IMR-90 (cell line): ENCODE measurements around the gene H2BK1. TPM values are rescaled to one million over a fixed set of nuclear protein-coding genes. Genes with fewer than 3 reads are reported as not detected.

ENCODE experiments used
- ATAC-seq: fragments of 200-7000 bp; cut with Tn5 transposase; 2 replicates; pipeline ENCODE4 v1.9.1; 2020; ENCODE audit warnings: low read depth, mild to moderate bottlenecking, moderate library complexity
- BruUV-seq: library from RNA; stranded (reverse); fragments of 400-500 nt; replicated peaks from 2 replicates; lab custom pipeline; 2021; lab: Mats Ljungman, UMichigan
- CTCF ChIA-PET: fragments of 300-600 bp; formaldehyde crosslinking; extraction: SDS; loops from one replicate; lab custom pipeline; 2021; ENCODE audit warnings: antibody characterized with exemption; lab: Yijun Ruan, JAX
- POLR2A ChIA-PET: fragments of 300-600 bp; sonication (Branson Sonifier 250); formaldehyde crosslinking; loops from one replicate; lab custom pipeline; 2022; ENCODE audit warnings: antibody characterized with exemption; ENCODE audit not compliant: unreplicated experiment; lab: Charles Lee
- DNase-seq: peaks from one replicate; pipeline ENCODE4 v3.0.0; 2013
- H2AFZ ChIP-seq: replicated peaks from 2 replicates; pipeline ENCODE3; 2013; ENCODE audit warnings: low read length, mild to moderate bottlenecking; ENCODE audit not compliant: poor library complexity
- H2AK5ac ChIP-seq: 2 replicates; pipeline ENCODE4 v1.6.1; 2013; ENCODE audit warnings: low read depth, low read length, inconsistent platforms
- H2AK9ac ChIP-seq: replicated peaks from 2 replicates; pipeline ENCODE3; 2013; ENCODE audit warnings: mild to moderate bottlenecking, low read depth, low read length, moderate library complexity; ENCODE audit not compliant: poor library complexity
- H2BK120ac ChIP-seq: 2 replicates; pipeline ENCODE4 v1.6.1; 2013; ENCODE audit warnings: low read depth, low read length, inconsistent platforms
- H2BK15ac ChIP-seq: 3 replicates; pipeline ENCODE4 v1.6.1; 2013; ENCODE audit warnings: low read depth, low read length, inconsistent platforms
- H2BK20ac ChIP-seq: 2 replicates; pipeline ENCODE4 v1.6.1; 2013; ENCODE audit warnings: low read depth, mild to moderate bottlenecking, inconsistent platforms, low read length, moderate library complexity
- H2BK5ac ChIP-seq: 2 replicates; pipeline ENCODE4 v1.6.1; 2013; ENCODE audit warnings: mild to moderate bottlenecking, low read depth, low read length, inconsistent platforms; ENCODE audit not compliant: poor library complexity, severe bottlenecking
- H3K14ac ChIP-seq: replicated peaks from 2 replicates; pipeline ENCODE4 v1.6.1; 2013; ENCODE audit warnings: low read depth, low read length, inconsistent platforms
- H3K18ac ChIP-seq: 2 replicates; pipeline ENCODE4 v1.6.1; 2013; ENCODE audit warnings: low read depth, low read length, control low read depth
- H3K23ac ChIP-seq: 2 replicates; pipeline ENCODE4 v1.6.1; 2013; ENCODE audit warnings: low read depth, low read length, inconsistent platforms
- H3K27ac ChIP-seq: 2 replicates; pipeline ENCODE4 v1.5.1; 2013; ENCODE audit warnings: mild to moderate bottlenecking, control low read depth, low read length; ENCODE audit not compliant: insufficient read depth
- H3K27me3 ChIP-seq: 2 replicates; pipeline ENCODE4 v1.6.1; 2013; ENCODE audit warnings: low read length; ENCODE audit not compliant: control insufficient read depth, insufficient read depth
- H3K36me3 ChIP-seq: 2 replicates; pipeline ENCODE4 v1.6.1; 2013; ENCODE audit warnings: low read length, mixed read lengths; ENCODE audit not compliant: control insufficient read depth, insufficient read depth
- H3K4ac ChIP-seq: 2 replicates; pipeline ENCODE4 v1.6.1; 2013; ENCODE audit warnings: low read depth, low read length, inconsistent platforms
- H3K4me1 ChIP-seq: 2 replicates; pipeline ENCODE4 v1.6.1; 2013; ENCODE audit warnings: low read length, mixed read lengths; ENCODE audit not compliant: control insufficient read depth, insufficient read depth
- H3K4me2 ChIP-seq: 2 replicates; pipeline ENCODE4 v1.6.1; 2013; ENCODE audit warnings: low read depth, mild to moderate bottlenecking, control low read depth, low read length, moderate library complexity
- H3K4me3 ChIP-seq: 2 replicates; pipeline ENCODE4 v1.5.1; 2013; ENCODE audit warnings: low read depth, mild to moderate bottlenecking, control low read depth, low read length, moderate library complexity; ENCODE audit not compliant: insufficient read depth
- H3K56ac ChIP-seq: 2 replicates; pipeline ENCODE4 v1.6.1; 2013; ENCODE audit warnings: low read length, inconsistent platforms; ENCODE audit not compliant: insufficient read depth; ENCODE audit errors: extremely low read depth
- H3K79me1 ChIP-seq, 2 experiments: 2 replicates each; pipeline ENCODE4 v1.6.1; 2013; ENCODE audit warnings: low read length in 2 of 2, inconsistent platforms in 1 of 2, low read depth in 1 of 2
- H3K9ac ChIP-seq: 2 replicates; pipeline ENCODE4 v1.6.1; 2013; ENCODE audit warnings: low read depth, low read length, control low read depth
- H3K9me1 ChIP-seq: 2 replicates; pipeline ENCODE4 v1.6.1; 2013; ENCODE audit warnings: low read length, inconsistent platforms; ENCODE audit not compliant: insufficient read depth
- H3K9me3 ChIP-seq: 2 replicates; pipeline ENCODE4 v1.6.1; 2013; ENCODE audit warnings: low read length; ENCODE audit not compliant: control insufficient read depth, insufficient read depth
- H4K20me1 ChIP-seq: 2 replicates; pipeline ENCODE4 v1.6.1; 2013; ENCODE audit warnings: low read length, inconsistent platforms; ENCODE audit not compliant: insufficient read depth
- H4K5ac ChIP-seq: 2 replicates; pipeline ENCODE4 v1.6.1; 2013; ENCODE audit warnings: mild to moderate bottlenecking, low read depth, low read length, control low read depth
- H4K8ac ChIP-seq, 2 experiments: 2 replicates each; pipeline ENCODE4 v1.6.1; 2013; ENCODE audit warnings: low read depth in 2 of 2, low read length in 2 of 2, control low read depth in 1 of 2, inconsistent platforms in 1 of 2
- H4K91ac ChIP-seq: 2 replicates; pipeline ENCODE4 v1.6.1; 2013; ENCODE audit warnings: low read depth, low read length, inconsistent platforms; ENCODE audit not compliant: insufficient read depth
- BHLHE40 ChIP-seq: fragments of 150-350 bp; IDR thresholded peaks from 2 replicates; pipeline ENCODE4 v1.6.1; 2016; ENCODE audit warnings: mild to moderate bottlenecking, low read depth, low read length
- CEBPB ChIP-seq: IDR thresholded peaks from 2 replicates; pipeline ENCODE4 v1.6.1; 2012; ENCODE audit warnings: low read depth, low read length, improper control_type of control experiment
- MAFK ChIP-seq: IDR thresholded peaks from 2 replicates; pipeline ENCODE4 v1.6.1; 2012; ENCODE audit warnings: low read depth, low read length, improper control_type of control experiment
- NFE2L2 ChIP-seq: fragments of 150-350 bp; IDR thresholded peaks from 2 replicates; pipeline ENCODE4 v1.6.1; 2016; ENCODE audit warnings: low read depth, mild to moderate bottlenecking, low read length
- SMC3 ChIP-seq: fragments of 150-350 bp; IDR thresholded peaks from 2 replicates; pipeline ENCODE4 v1.6.1; 2016; ENCODE audit warnings: low read depth, mild to moderate bottlenecking, antibody characterized with exemption, low read length, moderate library complexity
- WGBS, 2 experiments: methylation state at CpG; one replicate each; pipeline versions ENCODE4 v1.1.5 to v1.1.7; 2013; ENCODE audit warnings: missing lambda C conversion rate in 2 of 2; ENCODE audit not compliant: insufficient read length in 1 of 2; ENCODE audit errors: extremely low coverage in 2 of 2; 5-methylcytosine and 5-hydroxymethylcytosine counted together
- dilution Hi-C: fragments of 300-500 bp; cut with HindIII; formaldehyde crosslinking; loops from one replicate; pipeline ENCODE4 v1.14.3; 2018; ENCODE audit warnings: low sequenced_read_pairs; ENCODE audit not compliant: unreplicated experiment
- in situ Hi-C: fragments of 300-500 bp; cut with MboI; formaldehyde crosslinking; loops from 3 replicates; pipeline ENCODE4 v1.14.3; 2019; ENCODE audit warnings: low sequenced_read_pairs, inconsistent platforms, mixed read lengths
- intact Hi-C: fragments of 100-400 bp; cut with micrococcal nuclease; formaldehyde crosslinking; loops from 2 replicates; pipeline ENCODE4 v1.10.0; 2022
- polyA plus RNA-seq, 3 experiments: library from polyadenylated mRNA; depleted of rRNA; stranded (reverse); fragments of >200 nt; gene quantifications; 2 replicates each; pipeline ENCODE4 v1.2.3, GENCODE V29; 2012; ENCODE audit warnings: low replicate concordance in 1 of 3
- total RNA-seq: library from RNA; depleted of rRNA; stranded (reverse); fragments of >200 nt; gene quantifications from 2 replicates; pipeline ENCODE4 v1.2.3, GENCODE V29; 2012
- TF ChIP-seq, protein P1 (sequence below): conservative IDR thresholded peaks from 2 replicates; pipeline ENCODE4 v1.5.1; 2012; ENCODE audit warnings: mild to moderate bottlenecking, low read depth, low read length, improper control_type of control experiment
- TF ChIP-seq, protein P2 (sequence below): fragments of 150-350 bp; IDR thresholded peaks from 2 replicates; pipeline ENCODE4 v1.6.1; 2017; ENCODE audit warnings: mild to moderate bottlenecking, antibody characterized with exemption, low read length, low read depth
- TF ChIP-seq, protein P3 (sequence below): fragments of 150-350 bp; IDR thresholded peaks from 2 replicates; pipeline ENCODE4 v1.6.1; 2016; ENCODE audit warnings: low read depth, mild to moderate bottlenecking, low read length, moderate library complexity, borderline replicate concordance

The H2BK1 gene
- total and polyA plus RNA-seq, 2 of the 4 experiments (the other 2 are of a cell fraction), result not detected

GRCh38 chr7:151179946-151180345, 30.3 kb downstream of the H2BK1 start:
- BruUV-seq, result no TSS peak
- H3K23ac ChIP-seq, result no peak overlapping the region
- H3K4me1 ChIP-seq, result no peaks in the 10 kb centered on the region
- no peak overlapping the region for H3K27ac ChIP-seq
- no peak overlapping the region for H3K9ac ChIP-seq
- H2BK15ac ChIP-seq, result no peak overlapping the region
- no peak overlapping the region for H4K5ac ChIP-seq
- H4K91ac ChIP-seq, result no peak overlapping the region
- DNase-seq, result no peak
- H2AK9ac ChIP-seq, result no peak overlapping the region
- ChIA-PET CTCF (no interaction called here), POLR2A (interaction anchor here (0.6 kb wide), 1 partner anchor 72 kb away, joined by 3 read pairs; no protein-coding TSS in a partner anchor)
- dilution Hi-C loops, result no loop called here
- no peak overlapping the region for H2AK5ac ChIP-seq
- no peak overlapping the region for H3K4me2 ChIP-seq
- ATAC-seq, result no peak
- no peaks in the 10 kb centered on the region for H3K79me1 ChIP-seq
- no peak overlapping the region for H3K14ac ChIP-seq
- no peak overlapping the region for H3K4ac ChIP-seq
- H2BK20ac ChIP-seq, result no peak overlapping the region
- H3K4me3 ChIP-seq, result no peak overlapping the region
- H3K36me3 ChIP-seq, result no peaks in the 10 kb centered on the region
- H3K18ac ChIP-seq, result no peak overlapping the region
- intact Hi-C loops, result no loop called here
- H3K56ac ChIP-seq, result no peak overlapping the region
- H3K9me3 ChIP-seq, result no peaks in the 10 kb centered on the region
- peaks cover 76% of the 10 kb centered on the region for H3K27me3 ChIP-seq
- no peak for TF ChIP-seq CEBPB
- TF ChIP-seq NFE2L2, result no peak
- TF ChIP-seq, protein P1, sequence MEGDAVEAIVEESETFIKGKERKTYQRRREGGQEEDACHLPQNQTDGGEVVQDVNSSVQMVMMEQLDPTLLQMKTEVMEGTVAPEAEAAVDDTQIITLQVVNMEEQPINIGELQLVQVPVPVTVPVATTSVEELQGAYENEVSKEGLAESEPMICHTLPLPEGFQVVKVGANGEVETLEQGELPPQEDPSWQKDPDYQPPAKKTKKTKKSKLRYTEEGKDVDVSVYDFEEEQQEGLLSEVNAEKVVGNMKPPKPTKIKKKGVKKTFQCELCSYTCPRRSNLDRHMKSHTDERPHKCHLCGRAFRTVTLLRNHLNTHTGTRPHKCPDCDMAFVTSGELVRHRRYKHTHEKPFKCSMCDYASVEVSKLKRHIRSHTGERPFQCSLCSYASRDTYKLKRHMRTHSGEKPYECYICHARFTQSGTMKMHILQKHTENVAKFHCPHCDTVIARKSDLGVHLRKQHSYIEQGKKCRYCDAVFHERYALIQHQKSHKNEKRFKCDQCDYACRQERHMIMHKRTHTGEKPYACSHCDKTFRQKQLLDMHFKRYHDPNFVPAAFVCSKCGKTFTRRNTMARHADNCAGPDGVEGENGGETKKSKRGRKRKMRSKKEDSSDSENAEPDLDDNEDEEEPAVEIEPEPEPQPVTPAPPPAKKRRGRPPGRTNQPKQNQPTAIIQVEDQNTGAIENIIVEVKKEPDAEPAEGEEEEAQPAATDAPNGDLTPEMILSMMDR, result no peak
- TF ChIP-seq BHLHE40, result no peak
- TF ChIP-seq, protein P2, sequence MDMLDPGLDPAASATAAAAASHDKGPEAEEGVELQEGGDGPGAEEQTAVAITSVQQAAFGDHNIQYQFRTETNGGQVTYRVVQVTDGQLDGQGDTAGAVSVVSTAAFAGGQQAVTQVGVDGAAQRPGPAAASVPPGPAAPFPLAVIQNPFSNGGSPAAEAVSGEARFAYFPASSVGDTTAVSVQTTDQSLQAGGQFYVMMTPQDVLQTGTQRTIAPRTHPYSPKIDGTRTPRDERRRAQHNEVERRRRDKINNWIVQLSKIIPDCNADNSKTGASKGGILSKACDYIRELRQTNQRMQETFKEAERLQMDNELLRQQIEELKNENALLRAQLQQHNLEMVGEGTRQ, result no peak
- no peak for TF ChIP-seq SMC3
- TF ChIP-seq MAFK, result no peak
- TF ChIP-seq, protein P3, sequence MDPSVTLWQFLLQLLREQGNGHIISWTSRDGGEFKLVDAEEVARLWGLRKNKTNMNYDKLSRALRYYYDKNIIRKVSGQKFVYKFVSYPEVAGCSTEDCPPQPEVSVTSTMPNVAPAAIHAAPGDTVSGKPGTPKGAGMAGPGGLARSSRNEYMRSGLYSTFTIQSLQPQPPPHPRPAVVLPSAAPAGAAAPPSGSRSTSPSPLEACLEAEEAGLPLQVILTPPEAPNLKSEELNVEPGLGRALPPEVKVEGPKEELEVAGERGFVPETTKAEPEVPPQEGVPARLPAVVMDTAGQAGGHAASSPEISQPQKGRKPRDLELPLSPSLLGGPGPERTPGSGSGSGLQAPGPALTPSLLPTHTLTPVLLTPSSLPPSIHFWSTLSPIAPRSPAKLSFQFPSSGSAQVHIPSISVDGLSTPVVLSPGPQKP, result no peak
- no peaks in the 10 kb centered on the region for H3K9me1 ChIP-seq
- H2AFZ ChIP-seq, result no peak overlapping the region
- no peak overlapping the region for H2BK120ac ChIP-seq
- H4K20me1 ChIP-seq, result no peaks in the 10 kb centered on the region
- no peak overlapping the region for H2BK5ac ChIP-seq
- in situ Hi-C loops, result no loop called here
- H4K8ac ChIP-seq, result no peak overlapping the region
- WGBS, 2 experiments, result no CpG with 5 or more reads among the region's 4 CpGs
